ENCODE results near the gene NEK4. TPM values are rescaled to one million over a fixed set of nuclear protein-coding genes. Genes with fewer than 3 reads are reported as not detected.

The NEK4 gene
- polyA plus RNA-seq, 1 donor (not counting 4 experiments of a cell fraction or from before 2014, with no cell fraction given): 13.6 TPM

- Histone ChIP-seq H3K4me3 (ENCODE audit: control insufficient read depth in 2 of 3, extremely low read depth in 1 of 3, insufficient read depth in 2 of 3, low read depth in 1 of 3, low read length in 3 of 3) (no peak overlapping the region), H2AFZ (ENCODE audit: control insufficient read depth, low read length) (no peak overlapping the region), H3K9me3 (ENCODE audit: control insufficient read depth, low read depth, low read length) (no peaks in the 10 kb centered on the region), H4K20me1 (ENCODE audit: control insufficient read depth, extremely low read depth, insufficient read depth, low read length) (no peaks in the 10 kb centered on the region), H3K36me3 (ENCODE audit: control insufficient read depth in 2 of 2, extremely low read depth in 1 of 2, insufficient read depth in 2 of 2, low read length in 2 of 2) (peaks cover 5 to 6% of the 10 kb centered on the region in 2 experiments), H3K27me3 (ENCODE audit: control insufficient read depth, extremely low read depth, insufficient read depth, low read length) (no peaks in the 10 kb centered on the region), H3K9ac (ENCODE audit: control insufficient read depth, extremely low read depth, insufficient read depth, low read length) (no peak overlapping the region), H3K27ac (ENCODE audit: control insufficient read depth, insufficient read depth, low read length) (no peak overlapping the region), H3K9me1 (ENCODE audit: control insufficient read depth, extremely low read depth, insufficient read depth, low read length) (no peaks in the 10 kb centered on the region), H3K79me2 (ENCODE audit: control insufficient read depth, insufficient read depth, low read length) (no peaks in the 10 kb centered on the region), H3K4me2 (ENCODE audit: control insufficient read depth, extremely low read depth, insufficient read depth, low read depth, low read length) (no peak overlapping the region), H3K4me1 (ENCODE audit: control insufficient read depth, extremely low read depth, insufficient read depth, low read length) (no peaks in the 10 kb centered on the region)
- dilution Hi-C loops (cut with MboI; ENCODE audit: extremely low pct_ligation_motif_present, low sequenced_read_pairs): no loop called here
- TF ChIP-seq CTCF (optimal IDR thresholded peaks at IDR 0.05 in 1 of 3, IDR thresholded peaks at IDR 0.05 in 1 of 3, conservative IDR thresholded peaks at IDR 0.05 in 1 of 3; ENCODE audit: extremely low read depth in 1 of 3, insufficient read depth in 2 of 3, low read length in 3 of 3) (no peak), EZH2 (IDR thresholded peaks at IDR 0.05; ENCODE audit: low read length) (no peak)
- FAIRE-seq (no peak), DNase-seq (ENCODE audit: low read depth, low spot score) (no peak)
Measured at GRCh38 chr3:52712291-52713212, 58.2 kb downstream of the NEK4 start.

GRCh38 chr3:52710512-52710911, 60.2 kb downstream of the NEK4 start:
- H3K4me2 ChIP-seq (ENCODE audit: control insufficient read depth, extremely low read depth, insufficient read depth, low read depth, low read length): no peak overlapping the region
- TF ChIP-seq EZH2 (IDR thresholded peaks at IDR 0.05; ENCODE audit: low read length): no peak
- no peak for TF ChIP-seq CTCF (optimal IDR thresholded peaks at IDR 0.05 in 1 of 3, IDR thresholded peaks at IDR 0.05 in 1 of 3, conservative IDR thresholded peaks at IDR 0.05 in 1 of 3; ENCODE audit: extremely low read depth in 1 of 3, insufficient read depth in 2 of 3, low read length in 3 of 3)
- DNase-seq (ENCODE audit: low read depth, low spot score): no peak
- H3K27ac ChIP-seq (ENCODE audit: control insufficient read depth, insufficient read depth, low read length): no peak overlapping the region
- H3K9ac ChIP-seq (ENCODE audit: control insufficient read depth, extremely low read depth, insufficient read depth, low read length): no peak overlapping the region
- dilution Hi-C loops (cut with MboI; ENCODE audit: extremely low pct_ligation_motif_present, low sequenced_read_pairs): no loop called here
- no peaks in the 10 kb centered on the region for H4K20me1 ChIP-seq (ENCODE audit: control insufficient read depth, extremely low read depth, insufficient read depth, low read length)
- no peaks in the 10 kb centered on the region for H3K9me1 ChIP-seq (ENCODE audit: control insufficient read depth, extremely low read depth, insufficient read depth, low read length)
- H3K27me3 ChIP-seq (ENCODE audit: control insufficient read depth, extremely low read depth, insufficient read depth, low read length): no peaks in the 10 kb centered on the region
- no peak overlapping the region for H2AFZ ChIP-seq (ENCODE audit: control insufficient read depth, low read length)
- no peaks in the 10 kb centered on the region for H3K9me3 ChIP-seq (ENCODE audit: control insufficient read depth, low read depth, low read length)
- FAIRE-seq: no peak
- H3K4me1 ChIP-seq (ENCODE audit: control insufficient read depth, extremely low read depth, insufficient read depth, low read length): peaks cover 8% of the 10 kb centered on the region
- H3K79me2 ChIP-seq (ENCODE audit: control insufficient read depth, insufficient read depth, low read length): peaks cover 15% of the 10 kb centered on the region
- H3K36me3 ChIP-seq (ENCODE audit: control insufficient read depth in 2 of 2, extremely low read depth in 1 of 2, insufficient read depth in 2 of 2, low read length in 2 of 2): peaks cover 5 to 6% of the 10 kb centered on the region in 2 experiments
- H3K4me3 ChIP-seq (ENCODE audit: control insufficient read depth in 2 of 3, extremely low read depth in 1 of 3, insufficient read depth in 2 of 3, low read depth in 1 of 3, low read length in 3 of 3): no peak overlapping the region
